K562 (cell line): ENCODE data around the gene FYB1. TPM values are rescaled to one million over a fixed set of nuclear protein-coding genes. Genes with fewer than 3 reads are reported as not detected.

Experiments used
- BACH1 ChIP-seq: fragments of 200-800 bp; sonication (Bioruptor generic); IDR thresholded peaks from 2 replicates; pipeline ENCODE4 v1.6.1; 2016; ENCODE audit warnings: missing genetic modification characterization, missing compliant biosample characterization
- BRD4 ChIP-seq: fragments of 200-600 bp; sonication (generic); IDR thresholded peaks from 2 replicates; pipeline ENCODE4 v1.6.1; 2017; ENCODE audit warnings: inconsistent platforms
- FOXK2 ChIP-seq, 2 experiments: fragments of 450-650 bp; IDR thresholded peaks in 1 of 2; conservative IDR thresholded peaks in 1 of 2; 2 replicates each; pipeline ENCODE4 v1.6.1; 2016; ENCODE audit warnings: low read depth in 2 of 2, mild to moderate bottlenecking in 1 of 2
- GTF2A2 ChIP-seq: IDR thresholded peaks from 2 replicates; pipeline ENCODE4 v1.6.1; 2016; ENCODE audit warnings: mild to moderate bottlenecking, missing genetic modification characterization, missing compliant biosample characterization
- GTF2E2 ChIP-seq: fragments of 200-800 bp; sonication (Bioruptor generic); IDR thresholded peaks from 2 replicates; pipeline ENCODE4 v1.6.1; 2016; ENCODE audit warnings: missing genetic modification characterization, missing compliant biosample characterization
- HOXB6 ChIP-seq: fragments of 250-450 bp; sonication (Bioruptor Pico); IDR thresholded peaks from 2 replicates; pipeline ENCODE4 v1.5.1; 2022; ENCODE audit warnings: mild to moderate bottlenecking, borderline replicate concordance
- MCM5 ChIP-seq: fragments of 450-650 bp; IDR thresholded peaks from 2 replicates; pipeline ENCODE4 v1.6.1; 2016; ENCODE audit warnings: low read depth
- NFRKB ChIP-seq: fragments of 450-650 bp; IDR thresholded peaks from 2 replicates; pipeline ENCODE4 v1.6.1; 2016; ENCODE audit warnings: low read depth
- NR4A1 ChIP-seq, 2 experiments: fragments of 250-450 bp in 1 of 2; fragments of 450-650 bp in 1 of 2; sonication (Bioruptor Pico) in 1 of 2; IDR thresholded peaks; 2 replicates each; pipeline versions ENCODE4 v1.4.0 to v1.6.1; 2016 to 2020; ENCODE audit warnings: mild to moderate bottlenecking in 2 of 2, missing compliant biosample characterization in 1 of 2, missing genetic modification characterization in 1 of 2, moderate library complexity in 1 of 2
- RBM17 ChIP-seq: fragments of 200-400 bp; formaldehyde crosslinking; IDR thresholded peaks from 2 replicates; pipeline ENCODE4 v1.6.1; 2017; ENCODE audit warnings: low read depth, mild to moderate bottlenecking, low read length, borderline replicate concordance
- SMAD4 ChIP-seq: fragments of 250-450 bp; sonication (Bioruptor Pico); conservative IDR thresholded peaks from 2 replicates; pipeline ENCODE4 v1.8.0; 2021; ENCODE audit warnings: inconsistent platforms, mild to moderate bottlenecking, moderate library complexity
- ZFX ChIP-seq: sonication (generic); formaldehyde crosslinking; IDR thresholded peaks from 2 replicates; pipeline ENCODE4 v1.8.0; 2022; ENCODE audit warnings: mild to moderate bottlenecking, missing genetic modification reagents, moderate library complexity
- ZNF354B ChIP-seq: fragments of 250-450 bp; sonication (Bioruptor Pico); IDR thresholded peaks from 2 replicates; pipeline ENCODE4 v1.4.0; 2020
- ZNF583 ChIP-seq: fragments of 250-450 bp; sonication (Bioruptor Pico); IDR thresholded peaks from 2 replicates; pipeline ENCODE4 v1.4.0; 2020
- ZNF644 ChIP-seq: fragments of 200-800 bp; sonication (Bioruptor generic); IDR thresholded peaks from 2 replicates; pipeline ENCODE4 v1.6.1; 2016; ENCODE audit warnings: low read depth, missing genetic modification characterization, missing compliant biosample characterization
- polyA plus RNA-seq, 8 experiments: library from polyadenylated mRNA; depleted of rRNA in 4 of 8; stranded (reverse) in 5 of 8; unstranded in 3 of 8; fragments of >200 nt; fragmentation: Nextera tagmentation in 2 of 8; fragmentation: Illumina TruSeq in 1 of 8; extraction: Ambion mirVana in 2 of 8; extraction: Trizol in 1 of 8; gene quantifications; 2 replicates each; pipeline versions ENCODE4 v1.2.1 to v1.2.3, GENCODE V29; 2011 to 2014; ENCODE audit warnings: inconsistent platforms in 1 of 8, missing spikeins in 1 of 8
- total RNA-seq, 7 experiments: library from RNA; depleted of rRNA in 6 of 7; stranded (reverse); fragments of >200 nt in 6 of 7; fragmentation: Illumina TruSeq in 2 of 7; extraction: Trizol in 2 of 7; gene quantifications; 2 replicates each; pipeline versions ENCODE4 v1.2.1 to v1.2.3, GENCODE V29; 2011 to 2021; ENCODE audit warnings: low replicate concordance in 1 of 7
- TF ChIP-seq, protein P1 (sequence below), 3 experiments: fragments of 200-800 bp in 1 of 3; sonication (Bioruptor generic) in 1 of 3; sonication (generic) in 1 of 3; formaldehyde crosslinking in 1 of 3; IDR thresholded peaks; 2 replicates each; pipeline versions ENCODE4 v1.6.1 to v1.8.0; 2016 to 2022; ENCODE audit warnings: mild to moderate bottlenecking in 2 of 3, missing compliant biosample characterization in 2 of 3, missing genetic modification characterization in 2 of 3, missing genetic modification reagents in 1 of 3
- TF ChIP-seq, protein P2 (sequence below), 2 experiments: fragments of 450-650 bp; IDR thresholded peaks; 2 replicates each; pipeline ENCODE4 v1.6.1; 2016

Gene FYB1
- total and polyA plus RNA-seq, 9 of the 15 experiments (the other 6 are each of a cell fraction or from before 2014, with no cell fraction given), result 4.7 to 31.5 (median 9.7) TPM

DNA sequence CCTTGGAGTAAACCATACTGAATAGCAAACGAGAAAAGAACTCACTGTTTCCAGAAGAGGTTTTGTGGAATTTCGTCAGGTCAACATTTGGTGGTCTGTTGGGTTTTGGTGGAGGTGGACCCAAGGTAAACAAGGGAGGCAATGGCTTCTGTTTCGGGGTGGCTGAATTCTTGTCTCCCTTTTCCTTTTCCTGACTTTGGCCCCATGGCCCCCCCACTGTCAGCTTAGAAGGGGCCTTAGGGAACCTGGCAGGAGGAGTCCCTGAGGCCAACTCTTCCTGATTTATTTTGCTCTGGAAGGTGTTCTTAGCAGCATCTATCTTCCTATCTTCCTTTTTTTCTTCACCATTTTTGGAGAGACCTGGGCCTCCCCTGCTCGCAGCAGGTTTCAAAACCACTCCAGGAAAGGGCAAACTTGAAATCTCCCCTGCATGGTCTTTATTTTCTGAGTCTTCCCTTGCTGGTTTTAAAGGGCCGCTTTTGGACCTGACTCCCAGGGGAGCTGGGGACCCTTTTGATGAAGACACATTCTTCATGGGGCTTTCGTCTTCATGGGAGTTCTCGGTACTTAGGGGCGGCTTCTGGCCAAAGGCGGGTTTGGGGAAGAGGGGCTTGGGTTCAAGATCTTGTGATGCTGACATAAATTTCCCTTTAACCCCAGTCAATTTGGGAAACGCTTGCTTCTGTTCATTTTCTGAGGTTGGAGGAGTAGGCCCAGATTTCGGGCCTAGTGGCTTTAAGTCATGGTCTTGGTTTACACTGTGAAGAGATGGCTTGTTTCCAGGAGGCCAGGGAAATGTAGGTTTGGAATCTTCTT lies 17.4 kb downstream of the FYB1 start (continued):
- TF ChIP-seq GTF2E2 (tag), result 0 out of 2 replicates have a peak, but pooled peaks have one; percentile 46
- peak; percentile 26; the same call in 1 of the 2 replicates for TF ChIP-seq BACH1
- no peak for TF ChIP-seq RBM17
- 0 out of 2 replicates have a peak, but pooled peaks have one; percentile 34 for TF ChIP-seq NFRKB
- TF ChIP-seq BRD4, result peak; percentile 95
- TF ChIP-seq ZFX (CRISPR knock-in tag), result peak; percentile 99
- TF ChIP-seq NR4A1 (CRISPR knock-in tag; IDR thresholded peaks at IDR 0.05), result no peak
- peak; percentile 34; the same call in 1 of the 2 replicates for TF ChIP-seq NR4A1 (tag; IDR thresholded peaks at IDR 0.05)
- no peak for TF ChIP-seq MCM5
- 0 out of 2 replicates have a peak, but pooled peaks have one; percentile 34 for TF ChIP-seq ZNF644 (tag)
- peak; percentile 22 to 29; a peak in 2 of 4 replicates for TF ChIP-seq FOXK2 (conservative IDR thresholded peaks at IDR 0.05 in 1 of 2, IDR thresholded peaks at IDR 0.05 in 1 of 2; ENCODE audit: low read depth in 2 of 2)
- no peak for TF ChIP-seq HOXB6
- TF ChIP-seq GTF2A2 (tag), result 0 out of 2 replicates have a peak, but pooled peaks have one; percentile 32
- TF ChIP-seq ZNF583, result 0 out of 2 replicates have a peak, but pooled peaks have one; percentile 11
- TF ChIP-seq, protein P1, sequence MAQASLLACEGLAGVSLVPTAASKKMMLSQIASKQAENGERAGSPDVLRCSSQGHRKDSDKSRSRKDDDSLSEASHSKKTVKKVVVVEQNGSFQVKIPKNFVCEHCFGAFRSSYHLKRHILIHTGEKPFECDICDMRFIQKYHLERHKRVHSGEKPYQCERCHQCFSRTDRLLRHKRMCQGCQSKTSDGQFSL (CRISPR knock-in tag; IDR thresholded peaks at IDR 0.05), result peak; percentile 86
- TF ChIP-seq, protein P1 (tag; IDR thresholded peaks at IDR 0.05), result no peak
- TF ChIP-seq, protein P2, sequence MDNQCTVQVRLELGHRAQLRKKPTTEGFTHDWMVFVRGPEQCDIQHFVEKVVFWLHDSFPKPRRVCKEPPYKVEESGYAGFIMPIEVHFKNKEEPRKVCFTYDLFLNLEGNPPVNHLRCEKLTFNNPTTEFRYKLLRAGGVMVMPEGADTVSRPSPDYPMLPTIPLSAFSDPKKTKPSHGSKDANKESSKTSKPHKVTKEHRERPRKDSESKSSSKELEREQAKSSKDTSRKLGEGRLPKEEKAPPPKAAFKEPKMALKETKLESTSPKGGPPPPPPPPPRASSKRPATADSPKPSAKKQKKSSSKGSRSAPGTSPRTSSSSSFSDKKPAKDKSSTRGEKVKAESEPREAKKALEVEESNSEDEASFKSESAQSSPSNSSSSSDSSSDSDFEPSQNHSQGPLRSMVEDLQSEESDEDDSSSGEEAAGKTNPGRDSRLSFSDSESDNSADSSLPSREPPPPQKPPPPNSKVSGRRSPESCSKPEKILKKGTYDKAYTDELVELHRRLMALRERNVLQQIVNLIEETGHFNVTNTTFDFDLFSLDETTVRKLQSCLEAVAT (IDR thresholded peaks at IDR 0.05), result 0 out of 4 replicates have a peak, but pooled peaks of 1 of the 2 experiments have one; percentile 17
- 0 out of 2 replicates have a peak, but pooled peaks have one; percentile 25 for TF ChIP-seq SMAD4
- no peak for TF ChIP-seq ZNF354B (CRISPR knock-in tag)
